Measurements from ENCODE around the gene MALL. TPM values are rescaled to one million over a fixed set of nuclear protein-coding genes. Genes with fewer than 3 reads are reported as not detected.
"Not testable (repeated sequence)": the region's sequence is repeated elsewhere in the genome, so short reads cannot be mapped to it uniquely, and the experiment has no call there.

The MALL gene
- total RNA-seq, 4 donors from 2014 or later, result 12.6 to 33.3 (median 24.7) TPM

GRCh38 chr2:110095994-110096633 is 19.5 kb downstream of the MALL start:
- no peak for DNase-seq (ENCODE audit: low spot score in 2 of 2)
- no peak overlapping the region for H3K27ac ChIP-seq

DNA sequence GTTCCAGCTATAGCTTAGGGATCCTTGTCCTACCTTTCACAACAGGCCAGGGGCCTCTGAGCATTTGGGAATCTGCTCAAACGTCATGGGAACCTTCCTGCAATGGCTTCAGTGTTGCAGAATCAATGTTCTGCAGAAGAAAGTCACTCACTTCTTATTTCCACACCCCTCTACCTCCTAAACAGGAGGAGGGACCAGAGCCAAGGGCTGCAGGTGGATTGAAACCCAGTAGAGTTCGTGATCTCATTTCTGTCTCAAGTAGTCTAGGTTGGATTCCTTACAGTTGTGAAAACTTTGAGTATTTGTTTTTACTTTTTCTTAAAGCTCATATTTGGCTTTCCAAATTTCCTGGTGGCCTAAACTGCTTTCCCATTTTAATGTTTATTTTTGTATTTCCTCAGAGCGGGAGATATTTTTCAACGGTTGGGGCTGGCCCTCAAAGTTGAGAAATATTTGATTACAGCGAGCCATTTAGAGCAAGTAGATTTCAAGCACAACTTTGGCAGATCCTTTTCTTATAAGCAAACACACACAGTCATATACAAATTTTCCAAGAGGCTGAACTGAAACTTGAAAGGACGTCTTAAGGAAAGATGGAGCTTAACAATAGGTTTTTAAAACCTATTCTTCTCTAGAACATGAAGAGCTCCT is 20.6 kb downstream of the MALL start:
- H3K4me1 ChIP-seq; H3K27ac ChIP-seq; H3K4me3 ChIP-seq; DNase-seq (ENCODE audit: low spot score in 2 of 2); H3K9me3 ChIP-seq; H3K27me3 ChIP-seq; H3K36me3 ChIP-seq: not testable (repeated sequence)
- WGBS, 2 donors, result 53 to 62% methylated on average over 4 to 5 of the region's 6 CpGs

More at GRCh38 chr2:110095994-110096633, 19.5 kb downstream of the MALL start:
- H3K9me3 ChIP-seq, result no peaks in the 10 kb centered on the region
- TF ChIP-seq, protein P1, sequence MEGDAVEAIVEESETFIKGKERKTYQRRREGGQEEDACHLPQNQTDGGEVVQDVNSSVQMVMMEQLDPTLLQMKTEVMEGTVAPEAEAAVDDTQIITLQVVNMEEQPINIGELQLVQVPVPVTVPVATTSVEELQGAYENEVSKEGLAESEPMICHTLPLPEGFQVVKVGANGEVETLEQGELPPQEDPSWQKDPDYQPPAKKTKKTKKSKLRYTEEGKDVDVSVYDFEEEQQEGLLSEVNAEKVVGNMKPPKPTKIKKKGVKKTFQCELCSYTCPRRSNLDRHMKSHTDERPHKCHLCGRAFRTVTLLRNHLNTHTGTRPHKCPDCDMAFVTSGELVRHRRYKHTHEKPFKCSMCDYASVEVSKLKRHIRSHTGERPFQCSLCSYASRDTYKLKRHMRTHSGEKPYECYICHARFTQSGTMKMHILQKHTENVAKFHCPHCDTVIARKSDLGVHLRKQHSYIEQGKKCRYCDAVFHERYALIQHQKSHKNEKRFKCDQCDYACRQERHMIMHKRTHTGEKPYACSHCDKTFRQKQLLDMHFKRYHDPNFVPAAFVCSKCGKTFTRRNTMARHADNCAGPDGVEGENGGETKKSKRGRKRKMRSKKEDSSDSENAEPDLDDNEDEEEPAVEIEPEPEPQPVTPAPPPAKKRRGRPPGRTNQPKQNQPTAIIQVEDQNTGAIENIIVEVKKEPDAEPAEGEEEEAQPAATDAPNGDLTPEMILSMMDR (IDR thresholded peaks at IDR 0.05), result no peak
- no peak for TF ChIP-seq POLR2A (IDR thresholded peaks at IDR 0.05)
- no peak for TF ChIP-seq EP300 (IDR thresholded peaks at IDR 0.05)
- no peaks in the 10 kb centered on the region for H3K27me3 ChIP-seq
- no peak overlapping the region for H3K4me3 ChIP-seq
- WGBS, 2 donors, result 91 to 96% methylated on average over 8 of the region's 8 CpGs
- peaks cover 0 to 14% (median 5%) of the 10 kb centered on the region in 4 donors for H3K4me1 ChIP-seq
- no peaks in the 10 kb centered on the region for H3K36me3 ChIP-seq

DNA sequence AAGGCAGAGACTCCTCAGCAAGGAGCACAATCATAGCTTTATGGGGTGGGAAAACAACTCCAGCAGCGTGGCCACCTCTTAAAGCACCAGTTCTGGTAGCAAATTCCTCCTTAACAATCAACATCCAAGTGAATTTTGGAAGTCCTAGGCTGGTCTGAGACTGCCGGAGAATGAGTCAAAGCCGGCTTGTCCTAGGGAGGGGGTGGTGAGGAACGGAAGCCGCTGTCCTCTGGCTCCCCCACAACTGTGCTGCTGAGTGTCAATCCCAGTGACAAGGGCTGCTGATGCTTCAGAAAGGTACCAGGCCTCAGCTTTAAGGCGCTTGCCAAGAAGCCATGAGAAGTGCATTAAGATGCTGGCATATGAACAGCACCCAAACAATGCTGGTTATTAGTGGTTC is 21.7 kb downstream of the MALL start:
- H3K4me3 ChIP-seq; H3K27me3 ChIP-seq; H3K9me3 ChIP-seq; DNase-seq (ENCODE audit: low spot score in 2 of 2); H3K4me1 ChIP-seq; H3K36me3 ChIP-seq; H3K27ac ChIP-seq: not testable (repeated sequence)
- WGBS, 2 donors, result no CpG with 5 or more reads among the region's 6 CpGs

GRCh38 chr2:110090164-110090563 is 25.5 kb downstream of the MALL start:
- DNase-seq (ENCODE audit: low spot score in 2 of 2); H3K27me3 ChIP-seq; H3K36me3 ChIP-seq; H3K9me3 ChIP-seq; H3K4me1 ChIP-seq; H3K27ac ChIP-seq; H3K4me3 ChIP-seq: not testable (repeated sequence)
- WGBS, 2 donors, result 46 to 50% methylated on average over 2 of the region's 4 CpGs

DNA sequence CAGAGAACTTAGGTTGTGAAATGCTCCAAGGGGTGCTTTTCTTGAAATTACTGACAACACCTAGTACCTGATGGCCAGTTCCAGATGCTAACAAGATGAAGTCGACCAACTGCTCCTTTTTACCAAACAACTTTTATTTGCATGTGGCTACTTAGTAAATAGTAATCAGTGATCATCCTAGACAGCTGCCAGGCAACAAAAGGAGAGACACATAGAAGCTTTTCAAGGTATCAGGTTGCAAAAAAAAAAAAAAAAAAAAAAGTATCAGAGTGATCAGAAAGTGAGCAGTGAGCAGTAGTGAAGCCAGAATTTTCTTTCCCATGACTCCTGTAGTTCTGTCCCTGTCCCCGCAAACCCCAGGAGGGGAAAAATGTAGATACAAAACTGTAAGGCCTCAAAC is 31.9 kb downstream of the MALL start:
- H3K4me3 ChIP-seq; H3K27ac ChIP-seq; H3K9me3 ChIP-seq; H3K36me3 ChIP-seq; H3K4me1 ChIP-seq; DNase-seq (ENCODE audit: low spot score in 2 of 2); H3K27me3 ChIP-seq: not testable (repeated sequence)
- no CpG with 5 or more reads among the region's 2 CpGs for WGBS, 2 donors

- H3K27ac ChIP-seq; H3K36me3 ChIP-seq; H3K27me3 ChIP-seq; H3K4me1 ChIP-seq; H3K4me3 ChIP-seq; DNase-seq (ENCODE audit: low spot score in 2 of 2); H3K9me3 ChIP-seq: not testable (repeated sequence)
- no CpG with 5 or more reads among the region's 8 CpGs for WGBS, 2 donors
Observed at GRCh38 chr2:110083162-110083561, 32.5 kb downstream of the MALL start.

DNA sequence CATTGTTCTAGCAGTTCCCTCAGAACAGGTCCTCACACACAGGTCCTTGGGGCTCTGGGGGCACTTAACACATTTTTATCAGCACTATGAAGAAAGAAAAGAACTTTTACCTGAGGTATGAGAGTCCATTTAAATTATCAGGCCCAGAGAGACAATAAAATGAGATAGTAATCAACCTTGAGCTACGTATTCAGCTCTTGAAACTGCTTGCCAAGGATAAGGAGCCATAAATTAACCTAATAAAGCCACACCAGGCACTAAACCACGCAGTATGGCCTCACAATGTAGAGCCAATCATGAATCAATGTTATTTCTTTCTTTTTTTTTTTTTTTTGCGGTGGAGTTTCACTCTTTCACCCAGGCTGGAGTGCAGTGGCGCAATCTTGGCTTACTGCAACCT is 37.5 kb downstream of the MALL start:
- not testable (repeated sequence) for H3K27me3 ChIP-seq; H3K9me3 ChIP-seq; DNase-seq (ENCODE audit: low spot score in 2 of 2); H3K4me1 ChIP-seq; H3K36me3 ChIP-seq; H3K27ac ChIP-seq; H3K4me3 ChIP-seq
- 86% methylated on average over 3 of the region's 4 CpGs; no CpG with 5 or more reads in 1 of the 2 donors for WGBS, 2 donors

GRCh38 chr2:110075896-110076295 is 39.7 kb downstream of the MALL start:
- not testable (repeated sequence) for H3K4me3 ChIP-seq; H3K27me3 ChIP-seq; H3K9me3 ChIP-seq; H3K27ac ChIP-seq; H3K4me1 ChIP-seq; H3K36me3 ChIP-seq; DNase-seq (ENCODE audit: low spot score in 2 of 2)
- 89% methylated on average over 2 of the region's 4 CpGs; no CpG with 5 or more reads in 1 of the 2 donors for WGBS, 2 donors

GRCh38 chr2:110069869-110070268 is 45.8 kb downstream of the MALL start:
- H3K4me1 ChIP-seq; H3K4me3 ChIP-seq; H3K36me3 ChIP-seq; H3K27me3 ChIP-seq; H3K9me3 ChIP-seq; H3K27ac ChIP-seq; DNase-seq (ENCODE audit: low spot score in 2 of 2): not testable (repeated sequence)
- WGBS, 2 donors, result 93 to 94% methylated on average over 4 of the region's 7 CpGs

- H3K27me3 ChIP-seq; DNase-seq (ENCODE audit: low spot score in 2 of 2); H3K36me3 ChIP-seq; H3K4me3 ChIP-seq; H3K4me1 ChIP-seq; H3K27ac ChIP-seq; H3K9me3 ChIP-seq: not testable (repeated sequence)
- WGBS, 2 donors, result 85 to 93% methylated on average over 3 of the region's 3 CpGs
Observed at GRCh38 chr2:110068153-110068552, 47.5 kb downstream of the MALL start.

- not testable (repeated sequence) for H3K27ac ChIP-seq; H3K4me1 ChIP-seq; DNase-seq (ENCODE audit: low spot score in 2 of 2); H3K4me3 ChIP-seq; H3K27me3 ChIP-seq; H3K36me3 ChIP-seq; H3K9me3 ChIP-seq
- WGBS, 2 donors, result 100% methylated on average over 2 of the region's 3 CpGs; no CpG with 5 or more reads in 1 of the 2 donors
Observed at GRCh38 chr2:110062332-110062731, 53.3 kb downstream of the MALL start.

GRCh38 chr2:110060550-110060949 is 55.1 kb downstream of the MALL start:
- H3K4me3 ChIP-seq; H3K27ac ChIP-seq; H3K27me3 ChIP-seq; H3K9me3 ChIP-seq; H3K36me3 ChIP-seq; H3K4me1 ChIP-seq; DNase-seq (ENCODE audit: low spot score in 2 of 2): not testable (repeated sequence)
- WGBS, 2 donors, result no CpG with 5 or more reads among the region's 2 CpGs

All from tibial nerve (tissue), 4 donors.